Pancreas (tissue), 10 donors: ENCODE results near the gene NRP1. TPM values are rescaled to one million over a fixed set of nuclear protein-coding genes. Genes with fewer than 3 reads are reported as not detected.

Experiments
- ATAC-seq, 4 donors: fragments of 200-7000 bp; cut with Tn5 transposase; one replicate each; pipeline versions ENCODE4 v1.8.0 to v1.9.1; 2020; ENCODE audit warnings: mild to moderate bottlenecking in 4 of 4, moderate library complexity in 4 of 4
- DNase-seq, 6 donors: peaks; one replicate each; pipeline ENCODE4 v3.0.0-alpha.2; 2020
- FAIRE-seq: peaks from 2 replicates; lab custom pipeline; 2012; peaks lifted over from hg19 to GRCh38; lab: Jason Lieb, UNC
- H3K27ac ChIP-seq, 4 donors: fragments of 200-600 bp; sonication (generic); 1 replicate in 3 of 4; 2 replicates in 1 of 4; pipeline versions ENCODE4 v1.5.0 to v1.8.0; 2020
- H3K27me3 ChIP-seq, 4 donors: fragments of 200-600 bp; one replicate each; pipeline ENCODE4 v1.8.0; 2021
- H3K36me3 ChIP-seq, 3 donors: fragments of 200-600 bp; sonication (generic) in 1 of 3; one replicate each; pipeline versions ENCODE4 v1.5.0 to v1.8.0; 2020 to 2021
- H3K4me1 ChIP-seq, 3 donors: fragments of 200-600 bp; one replicate each; pipeline ENCODE4 v1.8.0; 2021
- H3K4me3 ChIP-seq, 4 donors: fragments of 200-600 bp; sonication (generic) in 2 of 4; one replicate each; pipeline versions ENCODE4 v1.5.0 to v1.8.0; 2020 to 2021
- H3K9me3 ChIP-seq, 4 donors: fragments of 200-600 bp; one replicate each; pipeline ENCODE4 v1.8.0; 2021
- WGBS, 2 donors: extraction: QIAGEN DNeasy Blood & Tissue Kit; methylation state at CpG; one replicate each; pipeline ENCODE4 v1.1.7; 2013; 5-methylcytosine and 5-hydroxymethylcytosine counted together
- intact Hi-C, 3 donors: fragments of 100-400 bp; cut with DNase I; formaldehyde crosslinking; loops; one replicate each; pipeline versions ENCODE4 v1.11.1 to v1.14.2; 2022
- polyA plus RNA-seq, 2 donors: library from polyadenylated mRNA; stranded (reverse); fragments of 200-250 nt; gene quantifications; one replicate each; pipeline ENCODE4 v1.2.3, GENCODE V29; 2013
- total RNA-seq, 6 donors: library from RNA; stranded (reverse); fragmentation: NEBNext Ultra II Directional in 4 of 6; extraction: Animal tissue kit (Norgen Biotek cat#: 25700) in 4 of 6; gene quantifications; one replicate each; pipeline versions ENCODE4 v1.2.1 to v1.2.4, GENCODE V29; 2021 to 2023
- TF ChIP-seq, protein P1 (sequence below), 4 donors: fragments of 200-600 bp; sonication (generic) in 3 of 4; IDR thresholded peaks; one replicate each; pipeline versions ENCODE4 v1.5.0 to v1.8.0; 2021; ENCODE audit warnings: antibody characterized with exemption in 4 of 4
- donor health status: healthy with polysubstance abuse.
- donor health status: DM: no; HTN: no; CAD: no; lungs with moderate emphysema.
- donor health status: DM: no; HTN: no; CAD: no.
- donor health status: control.
- donor health status: control.
- donor health status: Bipolar disorder and iron deficiency.
- donor health status: DM: yes; HTN: yes; CAD: no.
- donor health status: DM: no; HTN: no; CAD: no.
- donor health status: DM: no; HTN: no; CAD: no.
- donor health status: DM: yes; HTN: yes; CAD: no.

NRP1 gene
- total and polyA plus RNA-seq, 8 donors = 12.0 to 56.4 (median 28.4) TPM

DNA sequence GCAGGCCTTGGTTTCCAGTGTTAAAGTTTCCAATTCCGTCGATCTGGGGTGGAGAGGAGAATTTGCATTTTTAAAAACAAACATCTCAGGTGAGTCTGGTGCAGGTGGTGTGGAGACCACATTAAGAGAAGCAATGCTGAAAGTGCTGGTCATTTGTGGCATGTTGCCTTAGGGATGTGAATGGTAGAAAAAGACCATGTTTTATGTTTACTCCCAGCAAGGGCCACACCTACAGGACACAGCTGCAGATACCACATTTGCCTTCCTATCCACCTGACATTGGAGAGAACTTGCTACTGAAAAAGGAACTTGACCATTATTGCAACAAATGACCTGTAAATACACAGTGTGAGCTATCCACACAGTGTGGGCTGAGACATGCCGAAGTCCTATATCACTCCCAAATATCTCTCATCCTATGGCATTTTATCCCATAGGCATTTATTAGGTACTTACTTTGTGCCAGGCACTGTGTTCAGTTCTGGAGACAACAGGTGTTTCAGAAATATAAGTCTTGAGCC, 183.1 kb downstream of the NRP1 start:
- H3K4me1 ChIP-seq = peaks cover 6 to 13% (median 11%) of the 10 kb centered on the region in 3 donors
- FAIRE-seq = no peak
- H3K36me3 ChIP-seq = no peaks in the 10 kb centered on the region
- TF ChIP-seq, protein P1, sequence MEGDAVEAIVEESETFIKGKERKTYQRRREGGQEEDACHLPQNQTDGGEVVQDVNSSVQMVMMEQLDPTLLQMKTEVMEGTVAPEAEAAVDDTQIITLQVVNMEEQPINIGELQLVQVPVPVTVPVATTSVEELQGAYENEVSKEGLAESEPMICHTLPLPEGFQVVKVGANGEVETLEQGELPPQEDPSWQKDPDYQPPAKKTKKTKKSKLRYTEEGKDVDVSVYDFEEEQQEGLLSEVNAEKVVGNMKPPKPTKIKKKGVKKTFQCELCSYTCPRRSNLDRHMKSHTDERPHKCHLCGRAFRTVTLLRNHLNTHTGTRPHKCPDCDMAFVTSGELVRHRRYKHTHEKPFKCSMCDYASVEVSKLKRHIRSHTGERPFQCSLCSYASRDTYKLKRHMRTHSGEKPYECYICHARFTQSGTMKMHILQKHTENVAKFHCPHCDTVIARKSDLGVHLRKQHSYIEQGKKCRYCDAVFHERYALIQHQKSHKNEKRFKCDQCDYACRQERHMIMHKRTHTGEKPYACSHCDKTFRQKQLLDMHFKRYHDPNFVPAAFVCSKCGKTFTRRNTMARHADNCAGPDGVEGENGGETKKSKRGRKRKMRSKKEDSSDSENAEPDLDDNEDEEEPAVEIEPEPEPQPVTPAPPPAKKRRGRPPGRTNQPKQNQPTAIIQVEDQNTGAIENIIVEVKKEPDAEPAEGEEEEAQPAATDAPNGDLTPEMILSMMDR (IDR thresholded peaks at IDR 0.05) = no peak
- intact Hi-C loops = no loop called here
- no peak for DNase-seq
- ATAC-seq = no peak
- no peaks in the 10 kb centered on the region for H3K27me3 ChIP-seq
- WGBS, 2 donors = 86 to 96% methylated on average over 3 of the region's 3 CpGs
- H3K27ac ChIP-seq = no peak overlapping the region
- H3K4me3 ChIP-seq = no peak overlapping the region
- H3K9me3 ChIP-seq = no peaks in the 10 kb centered on the region

DNA sequence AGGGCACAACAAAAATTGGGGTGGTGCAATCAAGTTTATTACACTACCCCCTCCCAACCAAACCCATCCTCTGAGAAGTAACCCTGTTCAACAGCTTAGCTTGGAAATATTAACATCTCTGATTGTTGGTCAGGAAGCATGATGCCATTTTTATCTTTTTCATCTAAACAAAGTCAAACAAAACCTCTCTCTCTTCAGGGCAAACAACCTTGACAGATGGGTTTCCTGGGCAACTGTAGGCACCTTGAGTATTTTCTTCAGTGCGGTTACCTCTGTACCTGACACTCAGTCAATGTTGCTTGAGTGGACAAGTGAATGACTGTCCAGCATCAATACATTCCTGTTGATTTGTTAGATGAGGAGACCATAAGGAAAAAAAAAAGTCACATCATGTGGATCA, 183.6 kb downstream of the NRP1 start:
- WGBS, 2 donors = 87 to 96% methylated on average over 1 of the region's 1 CpG
- TF ChIP-seq, protein P1 (IDR thresholded peaks at IDR 0.05) = no peak
- no peak for FAIRE-seq

DNA sequence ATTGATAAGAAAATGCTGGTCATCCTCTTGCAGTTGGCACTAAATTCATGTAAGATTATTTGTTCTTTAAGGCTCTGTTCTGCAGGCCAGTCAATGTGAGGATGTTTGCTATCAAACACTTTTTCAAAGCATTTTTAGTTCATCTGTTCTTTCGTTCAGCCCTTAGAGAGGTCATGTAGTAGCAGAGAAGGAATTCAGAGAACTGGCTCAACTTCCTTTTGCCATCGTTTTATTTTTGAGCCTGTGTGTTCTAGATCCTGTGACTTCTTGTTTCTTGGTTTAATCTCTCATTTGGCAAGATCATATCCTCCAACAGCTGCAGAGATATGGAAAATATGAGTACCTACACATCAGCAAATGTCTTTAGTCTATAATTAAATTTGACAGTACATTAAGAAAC, 184.3 kb downstream of the NRP1 start:
- FAIRE-seq = no peak

More for the DNA sequence above, 183.6 kb downstream of the NRP1 start:
- Histone ChIP-seq H3K36me3 (no peaks in the 10 kb centered on the region), H3K4me1 (peaks cover 1 to 8% (median 7%) of the 10 kb centered on the region in 3 donors), H3K27ac (no peak overlapping the region), H3K27me3 (no peaks in the 10 kb centered on the region), H3K4me3 (no peak overlapping the region), H3K9me3 (no peaks in the 10 kb centered on the region)
- no peak for DNase-seq
- no peak for ATAC-seq
- intact Hi-C loops = no loop called here

DNA sequence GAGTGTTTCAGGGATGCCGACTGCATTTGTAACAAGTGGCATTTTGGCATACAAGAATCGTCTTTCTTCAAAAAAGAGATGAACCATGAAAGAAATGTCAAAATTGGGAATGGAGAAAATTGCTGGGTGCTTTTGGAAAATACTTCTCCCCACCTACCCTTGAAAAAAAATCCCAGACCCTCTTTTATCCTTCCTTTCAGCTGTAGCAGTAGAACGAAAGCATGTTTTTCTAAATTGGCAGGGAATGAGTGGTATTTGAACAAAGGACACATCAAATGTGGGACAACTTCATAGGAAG, 187.5 kb downstream of the NRP1 start:
- WGBS, 2 donors = 90 to 93% methylated on average over 3 of the region's 3 CpGs
- H3K4me3 ChIP-seq = no peak overlapping the region
- H3K36me3 ChIP-seq = no peaks in the 10 kb centered on the region
- DNase-seq (no peak), ATAC-seq (no peak), FAIRE-seq (no peak)
- no peaks in the 10 kb centered on the region for H3K27me3 ChIP-seq
- TF ChIP-seq, protein P1 (IDR thresholded peaks at IDR 0.05) = no peak
- no peaks in the 10 kb centered on the region for H3K4me1 ChIP-seq
- intact Hi-C loops = no loop called here
- no peak overlapping the region for H3K27ac ChIP-seq
- no peaks in the 10 kb centered on the region for H3K9me3 ChIP-seq

More for the DNA sequence above, 184.3 kb downstream of the NRP1 start:
- intact Hi-C loops = no loop called here
- no peaks in the 10 kb centered on the region for H3K36me3 ChIP-seq
- TF ChIP-seq, protein P1 (IDR thresholded peaks at IDR 0.05) = no peak
- no peaks in the 10 kb centered on the region for H3K9me3 ChIP-seq
- WGBS, 2 donors = 62 to 87% methylated on average over 2 of the region's 2 CpGs
- DNase-seq (no peak), ATAC-seq (no peak)
- no peak overlapping the region for H3K27ac ChIP-seq
- H3K4me3 ChIP-seq = no peak overlapping the region
- peaks cover 0 to 2% (median 2%) of the 10 kb centered on the region in 3 donors for H3K4me1 ChIP-seq
- no peaks in the 10 kb centered on the region for H3K27me3 ChIP-seq

DNA sequence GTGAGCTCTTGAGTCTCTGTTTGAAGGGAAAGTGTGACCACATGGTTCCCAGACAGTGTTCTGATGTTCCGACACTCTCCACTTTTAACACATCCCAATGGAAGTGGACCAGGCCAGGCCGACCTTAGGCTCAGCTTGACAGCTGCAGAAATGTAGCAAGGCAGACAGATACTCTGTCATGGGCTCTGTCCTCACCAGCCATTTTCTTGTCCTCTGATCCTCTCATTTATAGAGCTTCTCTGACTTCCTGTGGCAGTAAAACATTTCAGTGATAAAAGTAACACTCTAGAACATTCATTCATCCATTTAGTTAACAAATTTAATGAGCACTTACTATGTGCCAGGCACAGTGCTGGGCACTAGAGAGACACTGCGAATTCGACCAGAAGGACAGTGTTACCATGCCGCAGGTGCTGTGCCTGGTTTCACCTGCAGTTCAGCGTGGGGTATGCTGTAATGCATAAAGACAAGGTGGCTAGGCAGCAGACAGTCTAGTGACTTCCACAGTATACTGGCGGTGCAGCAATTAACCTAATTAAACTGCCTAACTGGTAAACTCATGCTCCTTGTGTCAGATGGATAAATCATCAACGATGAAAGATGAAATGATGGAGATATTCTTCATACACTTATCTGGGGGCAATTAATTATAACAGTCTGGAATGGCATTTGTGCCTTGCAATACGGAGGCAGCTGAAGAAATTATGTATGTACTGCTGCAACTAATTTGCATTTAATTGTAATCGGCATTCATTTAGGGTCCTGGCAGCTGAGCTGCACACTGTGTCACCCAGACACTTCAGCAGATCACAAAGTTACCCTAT, 188.1 kb downstream of the NRP1 start:
- DNase-seq = no peak
- no peaks in the 10 kb centered on the region for H3K9me3 ChIP-seq
- FAIRE-seq = no peak
- 76 to 83% methylated on average over 10 of the region's 10 CpGs for WGBS, 2 donors
- no peak overlapping the region for H3K4me3 ChIP-seq
- no peaks in the 10 kb centered on the region for H3K27me3 ChIP-seq
- ATAC-seq = no peak
- intact Hi-C loops = no loop called here
- no peaks in the 10 kb centered on the region for H3K4me1 ChIP-seq
- TF ChIP-seq, protein P1 (IDR thresholded peaks at IDR 0.05) = no peak
- H3K27ac ChIP-seq = no peak overlapping the region
- H3K36me3 ChIP-seq = no peaks in the 10 kb centered on the region
